WTC11 (cell line): ENCODE measurements around the gene TEX55. TPM values are rescaled to one million over a fixed set of nuclear protein-coding genes. Genes with fewer than 3 reads are reported as not detected.

ENCODE experiments used
- ATAC-seq: fragments of 200-7000 bp; cut with Tn5 transposase; 2 replicates; pipeline ENCODE4 v1.10.0; 2021; ENCODE audit warnings: mild to moderate bottlenecking, moderate library complexity
- CTCF ChIA-PET: fragments of 300-600 bp; sonication (Branson Sonifier 250); formaldehyde crosslinking; loops from one replicate; lab custom pipeline; 2021; ENCODE audit warnings: antibody characterized with exemption; lab: Charles Lee
- POLR2A ChIA-PET: fragments of 350-600 bp; sonication (Branson Sonifier 250); formaldehyde crosslinking; loops from one replicate; lab custom pipeline; 2021; ENCODE audit warnings: antibody characterized with exemption; lab: Charles Lee
- DNase-seq: peaks from one replicate; pipeline ENCODE4 v3.0.0; 2021; ENCODE audit warnings: low spot score
- H3K27ac Mint-ChIP-seq: 2 replicates; pipeline ENCODE4 v1.8.0; 2021; ENCODE audit warnings: mixed read lengths
- H3K27me3 Mint-ChIP-seq: 2 replicates; pipeline ENCODE4 v1.8.0; 2021; ENCODE audit warnings: low read depth, mild to moderate bottlenecking, moderate library complexity, mixed read lengths
- H3K36me3 Mint-ChIP-seq: 2 replicates; pipeline ENCODE4 v1.8.0; 2021; ENCODE audit warnings: mixed read lengths
- H3K4me1 Mint-ChIP-seq: 2 replicates; pipeline ENCODE4 v1.8.0; 2022; ENCODE audit warnings: mixed read lengths
- H3K4me3 Mint-ChIP-seq: 2 replicates; pipeline ENCODE4 v1.8.0; 2021; ENCODE audit warnings: mild to moderate bottlenecking, moderate library complexity, mixed read lengths
- H3K9me3 Mint-ChIP-seq: 2 replicates; pipeline ENCODE4 v1.8.0; 2021; ENCODE audit warnings: mixed read lengths
- EMX1 ChIP-seq: fragments of 250-450 bp; sonication (Bioruptor Pico); IDR thresholded peaks from 2 replicates; pipeline ENCODE4 v1.8.0; 2021; ENCODE audit warnings: mild to moderate bottlenecking
- ESRRA ChIP-seq: sonication (generic); formaldehyde crosslinking; IDR thresholded peaks from 2 replicates; pipeline ENCODE4 v1.8.1; 2022; ENCODE audit warnings: mild to moderate bottlenecking, missing genetic modification reagents, borderline replicate concordance
- FOXK1 ChIP-seq: sonication (generic); formaldehyde crosslinking; IDR thresholded peaks from 2 replicates; pipeline ENCODE4 v1.8.0; 2022; ENCODE audit warnings: mild to moderate bottlenecking, moderate library complexity, missing genetic modification reagents
- FOXP4 ChIP-seq: sonication (generic); formaldehyde crosslinking; IDR thresholded peaks from 2 replicates; pipeline ENCODE4 v1.8.0; 2022; ENCODE audit warnings: mild to moderate bottlenecking, missing genetic modification reagents
- IRF2 ChIP-seq: sonication (generic); formaldehyde crosslinking; IDR thresholded peaks from 2 replicates; pipeline ENCODE4 v1.8.0; 2022; ENCODE audit warnings: low read depth, missing genetic modification reagents, borderline replicate concordance
- NFYB ChIP-seq: sonication (generic); formaldehyde crosslinking; conservative IDR thresholded peaks from 2 replicates; pipeline ENCODE4 v1.8.0; 2022; ENCODE audit warnings: low read depth, missing genetic modification reagents
- SMAD3 ChIP-seq: sonication (generic); formaldehyde crosslinking; IDR thresholded peaks from 2 replicates; pipeline ENCODE4 v1.8.0; 2022; ENCODE audit warnings: missing genetic modification reagents, mild to moderate bottlenecking, borderline replicate concordance
- ZNF232 ChIP-seq: sonication (generic); formaldehyde crosslinking; IDR thresholded peaks from 2 replicates; pipeline ENCODE4 v1.8.0; 2022; ENCODE audit warnings: mild to moderate bottlenecking, missing genetic modification reagents
- ZNF281 ChIP-seq: sonication (generic); formaldehyde crosslinking; IDR thresholded peaks from 2 replicates; pipeline ENCODE4 v1.8.0; 2023; ENCODE audit warnings: mild to moderate bottlenecking, missing genetic modification reagents
- ZNF317 ChIP-seq: sonication (generic); formaldehyde crosslinking; IDR thresholded peaks from 2 replicates; pipeline ENCODE4 v1.8.1; 2023; ENCODE audit warnings: low read depth, mild to moderate bottlenecking, moderate library complexity, missing genetic modification reagents, borderline replicate concordance
- ZNF671 ChIP-seq: fragments of 250-450 bp; sonication (Bioruptor Pico); IDR thresholded peaks from 2 replicates; pipeline ENCODE4 v1.8.0; 2021; ENCODE audit warnings: mild to moderate bottlenecking
- ZSCAN18 ChIP-seq: fragments of 250-450 bp; sonication (Bioruptor Pico); IDR thresholded peaks from 2 replicates; pipeline ENCODE4 v2.1.2; 2022; ENCODE audit warnings: mild to moderate bottlenecking, moderate library complexity
- total RNA-seq: library from RNA; stranded (reverse); gene quantifications from 3 replicates; pipeline ENCODE4 v1.2.3, GENCODE V29; 2021
- TF ChIP-seq, protein P1 (sequence below): sonication (generic); formaldehyde crosslinking; IDR thresholded peaks from 2 replicates; pipeline ENCODE4 v1.8.0; 2023; ENCODE audit warnings: missing genetic modification reagents, mild to moderate bottlenecking, borderline replicate concordance
- TF ChIP-seq, protein P2 (sequence below): sonication (generic); formaldehyde crosslinking; conservative IDR thresholded peaks from 2 replicates; pipeline ENCODE4 v1.8.1; 2023; ENCODE audit warnings: mild to moderate bottlenecking, low read depth, missing genetic modification reagents, moderate library complexity
- TF ChIP-seq, protein P3 (sequence below): sonication (generic); formaldehyde crosslinking; conservative IDR thresholded peaks from 2 replicates; pipeline ENCODE4 v1.8.1; 2022; ENCODE audit warnings: mild to moderate bottlenecking, missing genetic modification reagents
- TF ChIP-seq, protein P4 (sequence below): sonication (generic); formaldehyde crosslinking; IDR thresholded peaks from 2 replicates; pipeline ENCODE4 v1.8.1; 2023; ENCODE audit warnings: mild to moderate bottlenecking, missing genetic modification reagents, moderate library complexity

TEX55 gene
- total RNA-seq, 1 experiment from 2014 or later, result not detected

GRCh38 chr3:119176778-119177177, 30.8 kb downstream of the TEX55 start (continued):
- no peak for TF ChIP-seq FOXP4 (CRISPR knock-in tag)
- no peak for TF ChIP-seq ZSCAN18 (CRISPR knock-in tag)
- TF ChIP-seq, protein P1, sequence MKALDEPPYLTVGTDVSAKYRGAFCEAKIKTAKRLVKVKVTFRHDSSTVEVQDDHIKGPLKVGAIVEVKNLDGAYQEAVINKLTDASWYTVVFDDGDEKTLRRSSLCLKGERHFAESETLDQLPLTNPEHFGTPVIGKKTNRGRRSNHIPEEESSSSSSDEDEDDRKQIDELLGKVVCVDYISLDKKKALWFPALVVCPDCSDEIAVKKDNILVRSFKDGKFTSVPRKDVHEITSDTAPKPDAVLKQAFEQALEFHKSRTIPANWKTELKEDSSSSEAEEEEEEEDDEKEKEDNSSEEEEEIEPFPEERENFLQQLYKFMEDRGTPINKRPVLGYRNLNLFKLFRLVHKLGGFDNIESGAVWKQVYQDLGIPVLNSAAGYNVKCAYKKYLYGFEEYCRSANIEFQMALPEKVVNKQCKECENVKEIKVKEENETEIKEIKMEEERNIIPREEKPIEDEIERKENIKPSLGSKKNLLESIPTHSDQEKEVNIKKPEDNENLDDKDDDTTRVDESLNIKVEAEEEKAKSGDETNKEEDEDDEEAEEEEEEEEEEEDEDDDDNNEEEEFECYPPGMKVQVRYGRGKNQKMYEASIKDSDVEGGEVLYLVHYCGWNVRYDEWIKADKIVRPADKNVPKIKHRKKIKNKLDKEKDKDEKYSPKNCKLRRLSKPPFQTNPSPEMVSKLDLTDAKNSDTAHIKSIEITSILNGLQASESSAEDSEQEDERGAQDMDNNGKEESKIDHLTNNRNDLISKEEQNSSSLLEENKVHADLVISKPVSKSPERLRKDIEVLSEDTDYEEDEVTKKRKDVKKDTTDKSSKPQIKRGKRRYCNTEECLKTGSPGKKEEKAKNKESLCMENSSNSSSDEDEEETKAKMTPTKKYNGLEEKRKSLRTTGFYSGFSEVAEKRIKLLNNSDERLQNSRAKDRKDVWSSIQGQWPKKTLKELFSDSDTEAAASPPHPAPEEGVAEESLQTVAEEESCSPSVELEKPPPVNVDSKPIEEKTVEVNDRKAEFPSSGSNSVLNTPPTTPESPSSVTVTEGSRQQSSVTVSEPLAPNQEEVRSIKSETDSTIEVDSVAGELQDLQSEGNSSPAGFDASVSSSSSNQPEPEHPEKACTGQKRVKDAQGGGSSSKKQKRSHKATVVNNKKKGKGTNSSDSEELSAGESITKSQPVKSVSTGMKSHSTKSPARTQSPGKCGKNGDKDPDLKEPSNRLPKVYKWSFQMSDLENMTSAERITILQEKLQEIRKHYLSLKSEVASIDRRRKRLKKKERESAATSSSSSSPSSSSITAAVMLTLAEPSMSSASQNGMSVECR (CRISPR knock-in tag), result no peak
- TF ChIP-seq ZNF671 (CRISPR knock-in tag), result no peak
- no peak for TF ChIP-seq ZNF281 (CRISPR knock-in tag)
- TF ChIP-seq ZNF317 (CRISPR knock-in tag), result no peak
- no peak for TF ChIP-seq ZNF232 (CRISPR knock-in tag)
- TF ChIP-seq FOXK1 (CRISPR knock-in tag), result no peak

- no peaks in the 10 kb centered on the region for H3K36me3 Mint-ChIP-seq
- POLR2A ChIA-PET, result no interaction called here
- H3K4me3 Mint-ChIP-seq, result no peak overlapping the region
- no peak for ATAC-seq
- H3K4me1 Mint-ChIP-seq, result peaks cover 13% of the 10 kb centered on the region
- no peak for DNase-seq
- peaks cover 7% of the 10 kb centered on the region; the same call in 1 of the 2 replicates for H3K27me3 Mint-ChIP-seq
- 0 out of 2 replicates have a peak, but pooled peaks cover 3% of the 10 kb centered on the region for H3K9me3 Mint-ChIP-seq
- CTCF ChIA-PET, result no interaction called here
- H3K27ac Mint-ChIP-seq, result no peak overlapping the region
- TF ChIP-seq IRF2 (CRISPR knock-in tag) (no peak), NFYB (CRISPR knock-in tag) (no peak), ESRRA (CRISPR knock-in tag) (no peak), EMX1 (CRISPR knock-in tag) (no peak), ZSCAN18 (CRISPR knock-in tag) (no peak), SMAD3 (no peak), ZNF281 (CRISPR knock-in tag) (no peak)
- TF ChIP-seq, protein P2, sequence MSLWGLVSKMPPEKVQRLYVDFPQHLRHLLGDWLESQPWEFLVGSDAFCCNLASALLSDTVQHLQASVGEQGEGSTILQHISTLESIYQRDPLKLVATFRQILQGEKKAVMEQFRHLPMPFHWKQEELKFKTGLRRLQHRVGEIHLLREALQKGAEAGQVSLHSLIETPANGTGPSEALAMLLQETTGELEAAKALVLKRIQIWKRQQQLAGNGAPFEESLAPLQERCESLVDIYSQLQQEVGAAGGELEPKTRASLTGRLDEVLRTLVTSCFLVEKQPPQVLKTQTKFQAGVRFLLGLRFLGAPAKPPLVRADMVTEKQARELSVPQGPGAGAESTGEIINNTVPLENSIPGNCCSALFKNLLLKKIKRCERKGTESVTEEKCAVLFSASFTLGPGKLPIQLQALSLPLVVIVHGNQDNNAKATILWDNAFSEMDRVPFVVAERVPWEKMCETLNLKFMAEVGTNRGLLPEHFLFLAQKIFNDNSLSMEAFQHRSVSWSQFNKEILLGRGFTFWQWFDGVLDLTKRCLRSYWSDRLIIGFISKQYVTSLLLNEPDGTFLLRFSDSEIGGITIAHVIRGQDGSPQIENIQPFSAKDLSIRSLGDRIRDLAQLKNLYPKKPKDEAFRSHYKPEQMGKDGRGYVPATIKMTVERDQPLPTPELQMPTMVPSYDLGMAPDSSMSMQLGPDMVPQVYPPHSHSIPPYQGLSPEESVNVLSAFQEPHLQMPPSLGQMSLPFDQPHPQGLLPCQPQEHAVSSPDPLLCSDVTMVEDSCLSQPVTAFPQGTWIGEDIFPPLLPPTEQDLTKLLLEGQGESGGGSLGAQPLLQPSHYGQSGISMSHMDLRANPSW, result no peak
- TF ChIP-seq, protein P3, sequence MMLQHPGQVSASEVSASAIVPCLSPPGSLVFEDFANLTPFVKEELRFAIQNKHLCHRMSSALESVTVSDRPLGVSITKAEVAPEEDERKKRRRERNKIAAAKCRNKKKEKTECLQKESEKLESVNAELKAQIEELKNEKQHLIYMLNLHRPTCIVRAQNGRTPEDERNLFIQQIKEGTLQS (CRISPR knock-in tag), result no peak
- TF ChIP-seq, protein P4, sequence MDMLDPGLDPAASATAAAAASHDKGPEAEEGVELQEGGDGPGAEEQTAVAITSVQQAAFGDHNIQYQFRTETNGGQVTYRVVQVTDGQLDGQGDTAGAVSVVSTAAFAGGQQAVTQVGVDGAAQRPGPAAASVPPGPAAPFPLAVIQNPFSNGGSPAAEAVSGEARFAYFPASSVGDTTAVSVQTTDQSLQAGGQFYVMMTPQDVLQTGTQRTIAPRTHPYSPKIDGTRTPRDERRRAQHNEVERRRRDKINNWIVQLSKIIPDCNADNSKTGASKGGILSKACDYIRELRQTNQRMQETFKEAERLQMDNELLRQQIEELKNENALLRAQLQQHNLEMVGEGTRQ (CRISPR knock-in tag), result no peak
Observed at GRCh38 chr3:119177321-119177720, 31.4 kb downstream of the TEX55 start.
